Colonic mucosa (tissue), 4 donors: ENCODE results near the gene SNPH. TPM values are rescaled to one million over a fixed set of nuclear protein-coding genes. Genes with fewer than 3 reads are reported as not detected.
A peak's percentile ranks its signal among the peaks of the same experiment; 100 is the strongest.
"Not testable (repeated sequence)": the region's sequence is repeated elsewhere in the genome, so short reads cannot be mapped to it uniquely, and the experiment has no call there.

Experiments used
- DNase-seq: peaks from one replicate; pipeline ENCODE4 v3.0.0-alpha.2; 2020
- H3K27ac ChIP-seq: fragments of 200-600 bp; one replicate; pipeline ENCODE4 v1.8.0; 2021
- H3K27me3 ChIP-seq: fragments of 200-600 bp; one replicate; pipeline ENCODE4 v1.8.0; 2021
- H3K36me3 ChIP-seq: fragments of 200-600 bp; one replicate; pipeline ENCODE4 v1.8.0; 2021
- H3K4me1 ChIP-seq: fragments of 200-600 bp; one replicate; pipeline ENCODE4 v1.8.0; 2021; ENCODE audit warnings: mild to moderate bottlenecking
- H3K4me3 ChIP-seq: fragments of 200-600 bp; one replicate; pipeline ENCODE4 v1.8.0; 2021
- H3K9ac ChIP-seq, 2 donors: one replicate each; pipeline ENCODE4 v1.7.0; 2013; ENCODE audit warnings: control low read depth in 2 of 2, low read depth in 2 of 2, low read length in 2 of 2
- H3K9me3 ChIP-seq: fragments of 200-600 bp; one replicate; pipeline ENCODE4 v1.8.0; 2021
- intact Hi-C: fragments of 100-400 bp; cut with DNase I; formaldehyde crosslinking; loops from one replicate; pipeline ENCODE4 v1.14.1; 2022
- total RNA-seq, 2 donors: library from RNA; stranded (reverse); fragmentation: NEBNext Ultra II Directional in 1 of 2; extraction: Animal tissue kit (Norgen Biotek cat#: 25700) in 1 of 2; gene quantifications; one replicate each; pipeline ENCODE4 v1.2.1, GENCODE V29; 2021
- TF ChIP-seq, protein P1 (sequence below): fragments of 200-600 bp; IDR thresholded peaks from one replicate; pipeline ENCODE4 v1.8.0; 2022; ENCODE audit warnings: antibody characterized with exemption, mild to moderate bottlenecking
- donor health status: healthy.
- donor health status: DM: no; HTN: no; CAD: no.
- donor health status: DM: no; HTN: no; CAD: no.

Gene SNPH, protein sequence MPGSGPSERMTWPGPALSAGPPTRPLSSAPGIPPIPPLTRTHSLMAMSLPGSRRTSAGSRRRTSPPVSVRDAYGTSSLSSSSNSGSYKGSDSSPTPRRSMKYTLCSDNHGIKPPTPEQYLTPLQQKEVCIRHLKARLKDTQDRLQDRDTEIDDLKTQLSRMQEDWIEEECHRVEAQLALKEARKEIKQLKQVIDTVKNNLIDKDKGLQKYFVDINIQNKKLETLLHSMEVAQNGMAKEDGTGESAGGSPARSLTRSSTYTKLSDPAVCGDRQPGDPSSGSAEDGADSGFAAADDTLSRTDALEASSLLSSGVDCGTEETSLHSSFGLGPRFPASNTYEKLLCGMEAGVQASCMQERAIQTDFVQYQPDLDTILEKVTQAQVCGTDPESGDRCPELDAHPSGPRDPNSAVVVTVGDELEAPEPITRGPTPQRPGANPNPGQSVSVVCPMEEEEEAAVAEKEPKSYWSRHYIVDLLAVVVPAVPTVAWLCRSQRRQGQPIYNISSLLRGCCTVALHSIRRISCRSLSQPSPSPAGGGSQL
- total RNA-seq, result 1 to 10 TPM; 1.9 to 2.4 TPM

DNA sequence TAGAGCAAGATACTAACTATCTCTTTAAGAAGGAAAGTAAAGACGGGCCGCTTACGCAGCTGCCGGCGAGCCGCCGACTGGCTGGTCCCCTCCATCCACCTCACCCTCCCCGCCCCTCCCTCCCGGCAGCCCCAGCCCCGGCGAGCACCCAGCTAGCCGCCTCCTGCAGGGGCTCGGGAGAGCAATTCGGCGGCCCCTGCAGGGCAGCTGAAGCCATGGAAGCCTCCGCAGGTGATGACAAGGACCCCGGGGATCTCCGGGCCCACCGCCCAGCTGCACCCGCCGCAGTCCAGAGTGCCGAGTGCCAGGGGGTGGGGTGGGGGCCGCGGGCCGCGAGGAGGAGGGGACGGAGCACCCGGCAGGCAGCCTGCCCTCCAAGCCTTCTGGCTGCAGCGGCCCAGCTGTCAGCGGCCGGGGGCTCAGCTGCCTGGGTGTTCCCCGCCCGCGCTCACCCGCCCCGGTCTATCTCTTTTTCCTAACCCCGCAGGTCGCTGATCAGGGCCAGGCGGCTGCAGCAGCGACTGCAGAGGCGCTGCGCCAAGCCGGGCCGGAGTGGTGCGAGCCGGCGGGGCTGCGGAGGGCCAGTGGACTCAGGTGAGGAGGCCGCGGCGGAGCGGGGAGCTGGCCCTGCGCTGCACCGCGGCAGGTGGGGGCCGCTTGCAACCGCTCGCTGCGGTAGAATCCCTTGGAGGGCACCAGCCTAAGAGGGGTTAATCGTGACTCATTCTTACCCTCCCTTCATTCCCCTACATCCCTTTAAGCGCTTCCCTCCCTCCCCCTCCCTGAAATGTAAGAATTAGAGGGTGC, at the start of gene SNPH:
Gene SNPH, plus strand, starts transcription at position 128 of the 807 bp plus-strand sequence. CDS start 29,946 bp downstream, outside the sequence.
- H3K27me3 ChIP-seq, result no peaks in the 10 kb centered on the region
- H3K4me1 ChIP-seq, result no peaks in the 10 kb centered on the region
- H3K9ac ChIP-seq, result peak within 1 kb of the TSS; percentile 38 to 46
- peak within 1 kb of the TSS; percentile 88 for H3K4me3 ChIP-seq
- DNase-seq, result peak; percentile 75
- H3K9me3 ChIP-seq, result no peaks in the 10 kb centered on the region
- H3K27ac ChIP-seq, result peak within 1 kb of the TSS; percentile 8
- intact Hi-C loops, result no loop called here
- H3K36me3 ChIP-seq, result no peaks in the 10 kb centered on the region
- TF ChIP-seq, protein P1, sequence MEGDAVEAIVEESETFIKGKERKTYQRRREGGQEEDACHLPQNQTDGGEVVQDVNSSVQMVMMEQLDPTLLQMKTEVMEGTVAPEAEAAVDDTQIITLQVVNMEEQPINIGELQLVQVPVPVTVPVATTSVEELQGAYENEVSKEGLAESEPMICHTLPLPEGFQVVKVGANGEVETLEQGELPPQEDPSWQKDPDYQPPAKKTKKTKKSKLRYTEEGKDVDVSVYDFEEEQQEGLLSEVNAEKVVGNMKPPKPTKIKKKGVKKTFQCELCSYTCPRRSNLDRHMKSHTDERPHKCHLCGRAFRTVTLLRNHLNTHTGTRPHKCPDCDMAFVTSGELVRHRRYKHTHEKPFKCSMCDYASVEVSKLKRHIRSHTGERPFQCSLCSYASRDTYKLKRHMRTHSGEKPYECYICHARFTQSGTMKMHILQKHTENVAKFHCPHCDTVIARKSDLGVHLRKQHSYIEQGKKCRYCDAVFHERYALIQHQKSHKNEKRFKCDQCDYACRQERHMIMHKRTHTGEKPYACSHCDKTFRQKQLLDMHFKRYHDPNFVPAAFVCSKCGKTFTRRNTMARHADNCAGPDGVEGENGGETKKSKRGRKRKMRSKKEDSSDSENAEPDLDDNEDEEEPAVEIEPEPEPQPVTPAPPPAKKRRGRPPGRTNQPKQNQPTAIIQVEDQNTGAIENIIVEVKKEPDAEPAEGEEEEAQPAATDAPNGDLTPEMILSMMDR, result no peak

GRCh38 chr20:1216527-1217427, 49.3 kb upstream of the SNPH start:
- H3K9ac ChIP-seq, H3K4me1 ChIP-seq, H3K27me3 ChIP-seq, H3K4me3 ChIP-seq, intact Hi-C loops, H3K27ac ChIP-seq, H3K36me3 ChIP-seq, H3K9me3 ChIP-seq, DNase-seq: not testable (repeated sequence)

GRCh38 chr20:1222750-1223149, 43.3 kb upstream of the SNPH start:
- H3K27ac ChIP-seq, H3K4me3 ChIP-seq, H3K9me3 ChIP-seq, H3K9ac ChIP-seq, intact Hi-C loops, H3K4me1 ChIP-seq, H3K36me3 ChIP-seq, DNase-seq: not testable (repeated sequence)
- peaks cover 10% of the 10 kb centered on the region for H3K27me3 ChIP-seq

- no peaks in the 10 kb centered on the region for H3K36me3 ChIP-seq
- TF ChIP-seq, protein P1, result no peak
- no peak for DNase-seq
- no peak overlapping the region for H3K27ac ChIP-seq
- no peak overlapping the region for H3K9ac ChIP-seq
- no peak overlapping the region for H3K4me3 ChIP-seq
- peaks cover 16% of the 10 kb centered on the region for H3K27me3 ChIP-seq
- no peaks in the 10 kb centered on the region for H3K9me3 ChIP-seq
- no peaks in the 10 kb centered on the region for H3K4me1 ChIP-seq
- intact Hi-C loops, result no loop called here
Observed at GRCh38 chr20:1224205-1224890, 41.7 kb upstream of the SNPH start.

DNA sequence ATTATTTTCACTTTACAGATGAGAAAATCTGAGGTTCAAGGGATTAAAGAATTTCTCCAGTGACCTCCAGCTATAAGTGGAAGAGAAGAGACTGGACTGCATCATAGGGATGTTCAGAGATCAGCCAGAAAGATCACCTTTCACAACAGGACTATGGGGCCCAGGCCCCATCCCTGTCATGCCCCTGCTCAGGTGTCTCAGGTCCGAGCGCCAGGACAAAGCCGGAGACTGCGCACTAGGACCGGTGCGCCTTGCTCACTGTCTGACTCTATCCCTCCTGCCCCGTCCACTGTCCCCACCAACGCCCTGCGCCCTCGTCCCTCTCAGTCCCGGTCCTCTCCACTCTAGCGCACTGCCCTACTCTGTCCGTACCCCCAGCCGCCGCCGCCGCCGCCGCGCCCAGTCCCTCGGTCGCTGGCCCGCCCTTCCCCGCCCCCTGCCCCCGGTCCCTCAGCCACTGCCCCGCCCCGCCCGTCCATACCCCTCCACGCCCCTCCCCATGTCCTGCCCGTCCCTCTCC, 40.8 kb upstream of the SNPH start:
- intact Hi-C loops, result no loop called here
- no peaks in the 10 kb centered on the region for H3K36me3 ChIP-seq
- peak overlapping the region; percentile 25 for H3K4me3 ChIP-seq
- H3K9ac ChIP-seq, result peak overlapping the region in 1 of 2 donors; percentile 43
- TF ChIP-seq, protein P1, result no peak
- H3K9me3 ChIP-seq, result no peaks in the 10 kb centered on the region
- H3K27me3 ChIP-seq, result peaks cover 20% of the 10 kb centered on the region
- no peak for DNase-seq
- no peaks in the 10 kb centered on the region for H3K4me1 ChIP-seq
- H3K27ac ChIP-seq, result no peak overlapping the region
